ENCODE data around the gene MRPL49.

MRPL49 gene

GRCh38 chr11:65129649-65130441 is 7.7 kb downstream of the MRPL49 start:
- peak overlapping the region; percentile 12; the same call in 1 of the 2 replicates for H3K27ac ChIP-seq
- TF ChIP-seq CTCF (conservative IDR thresholded peaks at IDR 0.05): no peak

GRCh38 chr11:65130631-65131416 is 8.7 kb downstream of the MRPL49 start:
- no peak for TF ChIP-seq CTCF (conservative IDR thresholded peaks at IDR 0.05)
- no peak overlapping the region for H3K27ac ChIP-seq

GRCh38 chr11:65131417-65131776 is 9.3 kb downstream of the MRPL49 start:
- H3K27ac ChIP-seq: peak overlapping the region; percentile 100; the same call in 1 of the 2 replicates
- no peak for TF ChIP-seq CTCF (conservative IDR thresholded peaks at IDR 0.05)

GRCh38 chr11:65131895-65132237 is 9.7 kb downstream of the MRPL49 start:
- TF ChIP-seq CTCF (conservative IDR thresholded peaks at IDR 0.05): no peak
- peak overlapping the region; percentile 100 for H3K27ac ChIP-seq

- TF ChIP-seq CTCF (conservative IDR thresholded peaks at IDR 0.05): no peak
- peak overlapping the region; percentile 100 for H3K27ac ChIP-seq
These were observed 10.3 kb downstream of the MRPL49 start for GRCh38 chr11:65132238-65132987.

- no peak for TF ChIP-seq CTCF (conservative IDR thresholded peaks at IDR 0.05)
- peak overlapping the region; percentile 100 for H3K27ac ChIP-seq
These were observed 11.0 kb downstream of the MRPL49 start for GRCh38 chr11:65132988-65133700.

All from VCaP (cell line).